ENCODE results near the gene ANXA11.

The ANXA11 gene

GRCh38 chr10:80166581-80167470, 38.5 kb downstream of the ANXA11 start:
- no peak for DNase-seq (ENCODE audit: low read depth in 2 of 2)

GRCh38 chr10:80165173-80165572, 40.2 kb downstream of the ANXA11 start:
- DNase-seq (ENCODE audit: low read depth in 2 of 2), result no peak

GRCh38 chr10:80164596-80164995, 40.7 kb downstream of the ANXA11 start:
- no peak for DNase-seq (ENCODE audit: low read depth in 2 of 2)

GRCh38 chr10:80163741-80164341, 41.5 kb downstream of the ANXA11 start:
- no peak for DNase-seq (ENCODE audit: low read depth in 2 of 2)

DNA sequence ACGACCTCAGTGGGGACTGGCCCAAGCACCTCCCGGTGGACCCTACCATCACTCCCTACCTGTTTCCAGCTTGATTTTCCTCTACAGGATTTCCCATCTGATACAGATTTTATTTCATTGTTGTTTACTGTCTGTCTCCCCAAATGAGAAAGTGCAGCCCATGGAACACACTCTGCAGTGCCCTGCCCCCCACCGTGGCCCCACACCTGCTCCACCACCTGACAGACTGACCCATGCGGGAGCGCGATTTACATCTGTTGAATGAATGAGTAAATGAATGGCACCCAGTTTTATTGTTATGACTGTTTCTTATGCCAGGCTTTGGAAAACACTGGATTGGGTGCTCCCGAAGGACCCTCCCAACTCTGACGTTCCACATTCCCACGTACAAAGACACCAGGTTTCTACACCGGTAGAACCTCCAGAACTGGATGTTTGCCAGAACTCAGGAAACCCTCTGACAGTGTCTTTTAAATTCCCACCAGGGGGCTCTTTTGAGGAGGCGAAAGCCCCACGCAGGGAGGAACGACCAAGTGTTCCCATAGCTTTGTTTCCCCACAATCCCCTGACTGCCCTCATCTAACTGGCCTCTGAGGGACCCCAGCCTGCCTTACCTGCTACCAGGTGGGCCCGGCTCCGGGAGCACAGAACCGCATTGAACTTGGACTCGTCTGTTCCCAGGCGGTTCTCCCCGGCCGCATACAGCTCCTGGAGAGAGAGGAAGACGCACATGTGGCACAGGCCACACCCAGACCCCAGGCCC, 43.8 kb downstream of the ANXA11 start:
- no peak for DNase-seq (ENCODE audit: low read depth in 2 of 2)

DNA sequence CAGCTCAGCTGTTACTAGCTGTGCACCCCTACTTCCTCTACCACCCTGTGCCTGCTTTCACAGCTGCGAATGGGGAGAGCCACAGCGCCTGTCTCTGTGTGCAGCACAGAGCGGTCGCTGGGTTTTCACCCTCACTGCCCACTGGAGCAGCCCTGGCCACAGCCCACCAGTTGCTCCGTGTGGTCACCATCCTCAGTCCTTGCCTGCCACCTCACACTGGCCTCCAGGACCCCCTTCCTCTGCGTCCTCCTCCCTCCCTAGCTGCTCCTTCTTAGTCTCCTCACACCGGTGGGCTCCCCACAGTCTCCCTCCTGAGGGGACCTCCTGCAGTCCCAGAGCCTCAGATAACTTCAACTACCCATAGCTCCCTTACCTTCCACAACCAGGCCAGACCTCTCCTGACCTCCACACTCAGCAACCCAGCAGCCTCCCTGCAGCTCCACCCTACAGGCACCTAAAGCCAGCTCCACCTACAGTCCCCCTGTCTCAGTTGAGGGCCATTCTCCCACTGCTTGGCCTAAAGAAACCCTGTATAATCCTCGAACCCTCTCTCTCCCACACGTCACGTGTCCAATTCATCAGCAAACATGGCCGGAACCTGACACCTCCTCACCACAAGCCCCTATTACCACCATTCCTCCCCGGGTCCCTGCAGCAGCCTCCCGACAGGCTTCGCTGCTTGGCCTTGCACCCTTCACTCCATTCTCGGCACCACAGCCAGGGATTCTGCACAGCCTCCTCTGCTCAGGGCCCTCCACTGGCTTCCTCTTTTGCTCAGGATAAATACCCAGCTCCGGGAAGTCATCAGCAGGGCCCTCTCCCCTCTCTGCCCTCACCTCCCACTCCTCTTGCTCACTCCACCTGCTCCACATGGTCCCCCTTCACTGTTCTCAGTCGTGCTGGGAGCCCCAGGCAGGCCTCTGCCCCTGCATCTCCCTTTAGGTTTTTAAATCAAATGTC, 44.7 kb downstream of the ANXA11 start:
- no peak for DNase-seq (ENCODE audit: low read depth in 2 of 2)

- DNase-seq (ENCODE audit: low read depth in 2 of 2), result no peak
These were observed 46.0 kb downstream of the ANXA11 start for GRCh38 chr10:80159166-80159873.

DNA sequence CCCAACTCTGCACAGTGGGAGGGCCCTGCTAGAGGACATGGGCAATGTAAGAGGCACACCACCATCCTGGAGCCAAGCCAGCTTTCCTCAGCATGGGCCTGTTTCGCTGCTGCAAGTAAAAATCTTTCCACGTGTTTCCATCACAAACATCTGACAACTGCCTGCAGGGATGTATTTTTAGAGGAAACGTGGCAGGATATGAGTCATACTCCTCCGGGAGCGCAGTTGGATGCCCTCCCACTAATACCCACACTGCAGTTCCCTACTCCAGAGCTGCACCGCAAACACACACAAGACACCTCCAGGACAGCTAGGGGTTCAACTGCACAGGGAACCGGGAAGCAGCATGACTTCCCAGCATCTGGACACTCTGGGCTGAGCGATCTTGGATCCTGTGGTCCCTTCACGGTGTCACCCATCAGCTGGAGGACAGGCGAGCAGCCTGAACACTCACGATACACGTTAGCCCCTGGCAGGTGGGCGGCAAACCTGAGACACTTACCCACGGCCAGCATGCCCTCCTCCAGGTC, 46.7 kb downstream of the ANXA11 start:
- no peak for DNase-seq (ENCODE audit: low read depth in 2 of 2)

DNA sequence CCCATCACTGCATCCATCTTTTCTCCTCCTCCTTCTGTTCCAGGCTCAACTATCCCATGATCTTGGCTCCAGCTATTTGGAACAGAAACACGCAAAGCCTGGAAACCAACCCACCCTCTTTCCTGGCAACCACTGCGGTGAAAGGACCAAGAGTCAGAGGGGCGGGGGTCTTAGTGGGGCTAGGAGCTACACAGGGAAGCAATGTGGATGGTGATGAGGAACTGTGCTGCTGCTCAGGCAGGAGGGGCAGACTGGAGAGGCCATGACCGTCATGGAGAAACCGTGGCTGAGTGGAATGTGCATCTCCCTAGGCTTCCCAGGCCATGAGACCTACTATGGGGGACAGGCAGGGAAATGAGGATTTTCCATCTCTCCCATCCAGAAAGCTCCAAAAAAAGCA, 47.2 kb downstream of the ANXA11 start:
- no peak for DNase-seq (ENCODE audit: low read depth in 2 of 2)

DNA sequence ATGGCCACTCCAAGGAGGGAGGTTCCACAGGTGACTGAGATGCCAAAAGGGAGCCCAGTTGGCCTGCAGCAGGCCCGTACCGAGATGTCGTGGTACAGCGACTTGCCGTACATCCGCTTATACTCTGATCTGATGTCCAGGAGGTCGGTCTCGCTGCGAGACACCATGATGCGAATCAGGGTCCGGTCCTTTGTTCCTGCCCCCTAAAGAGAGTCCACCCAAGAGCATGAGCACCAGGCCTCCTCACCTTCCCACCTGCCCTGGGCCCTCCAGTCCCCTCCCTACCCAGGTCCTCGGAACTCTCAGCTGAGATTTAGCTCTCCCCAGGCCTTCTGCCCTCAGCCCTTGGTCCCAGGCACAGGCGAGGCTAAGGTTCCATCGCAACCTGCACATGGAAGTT, 47.8 kb downstream of the ANXA11 start:
- DNase-seq (ENCODE audit: low read depth in 2 of 2), result no peak

- DNase-seq (ENCODE audit: low read depth in 2 of 2), result no peak
These were observed 49.1 kb downstream of the ANXA11 start for GRCh38 chr10:80156216-80156615.

DNA sequence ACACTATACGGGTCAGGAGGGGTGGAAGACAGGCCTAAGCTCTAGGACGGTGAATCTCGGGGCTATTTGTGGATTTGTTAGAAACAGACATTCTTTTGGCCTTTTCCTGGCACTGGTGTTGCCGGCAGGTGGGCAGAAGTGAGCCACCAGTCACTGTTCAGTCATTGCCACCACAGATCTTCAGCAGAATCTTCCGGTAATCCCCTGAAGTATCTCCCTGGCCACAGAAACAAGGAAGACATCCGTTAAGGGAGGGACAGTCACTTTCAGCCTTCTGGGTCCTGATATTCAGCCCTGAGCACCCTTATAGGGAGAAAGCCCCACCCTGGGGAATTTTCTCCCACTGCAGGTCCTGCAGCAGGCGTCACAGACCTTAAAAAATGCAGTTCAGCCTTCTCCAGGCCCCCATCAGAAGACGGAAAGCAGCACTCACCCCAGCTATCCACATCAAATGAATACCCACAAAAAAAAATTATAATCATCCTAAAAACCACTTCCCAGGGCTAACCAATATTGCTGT, 49.6 kb downstream of the ANXA11 start:
- no peak for DNase-seq (ENCODE audit: low read depth in 2 of 2)

- DNase-seq (ENCODE audit: low read depth in 2 of 2), result no peak
These were observed 50.2 kb downstream of the ANXA11 start for GRCh38 chr10:80154978-80155695.

DNA sequence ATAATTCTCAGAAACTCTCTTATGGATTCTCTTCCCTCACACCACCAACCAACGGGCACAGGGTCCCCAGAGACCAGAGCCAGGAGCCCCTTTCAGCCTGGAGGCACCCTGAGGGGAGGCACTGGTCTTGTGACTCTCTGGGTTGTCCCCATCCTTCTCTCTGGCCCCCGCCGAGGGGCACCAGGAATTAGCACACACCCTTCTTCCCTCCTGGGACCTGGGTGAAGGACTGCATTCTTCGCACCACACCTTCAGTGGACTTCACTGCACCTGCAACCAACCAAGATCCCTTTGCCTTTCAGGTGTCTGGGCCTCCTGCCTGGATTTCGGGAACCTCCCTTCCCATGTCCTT, 50.7 kb downstream of the ANXA11 start:
- DNase-seq (ENCODE audit: low read depth in 2 of 2), result no peak

DNA sequence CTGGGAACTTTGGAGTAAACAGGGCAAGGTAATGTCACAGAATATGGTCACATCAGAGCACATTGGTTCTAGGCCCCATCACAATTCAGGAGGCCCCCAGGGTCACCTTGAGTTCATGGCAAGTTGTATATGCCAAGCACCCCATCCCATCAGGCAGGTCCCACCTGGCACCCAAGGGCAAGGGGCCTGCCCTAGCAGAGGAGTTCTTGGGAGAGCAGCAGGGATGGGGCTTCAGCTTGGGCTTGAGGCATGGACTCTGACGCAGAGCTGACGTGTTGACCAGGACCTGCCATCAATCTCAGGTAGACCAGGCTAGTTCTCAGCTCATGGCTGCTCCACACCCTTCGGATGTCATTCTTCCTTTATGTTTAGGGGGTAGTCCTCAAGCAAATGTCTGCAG, 51.9 kb downstream of the ANXA11 start:
- no peak for DNase-seq (ENCODE audit: low read depth in 2 of 2)

GRCh38 chr10:80152820-80153219, 52.5 kb downstream of the ANXA11 start:
- DNase-seq (ENCODE audit: low read depth in 2 of 2), result no peak

DNA sequence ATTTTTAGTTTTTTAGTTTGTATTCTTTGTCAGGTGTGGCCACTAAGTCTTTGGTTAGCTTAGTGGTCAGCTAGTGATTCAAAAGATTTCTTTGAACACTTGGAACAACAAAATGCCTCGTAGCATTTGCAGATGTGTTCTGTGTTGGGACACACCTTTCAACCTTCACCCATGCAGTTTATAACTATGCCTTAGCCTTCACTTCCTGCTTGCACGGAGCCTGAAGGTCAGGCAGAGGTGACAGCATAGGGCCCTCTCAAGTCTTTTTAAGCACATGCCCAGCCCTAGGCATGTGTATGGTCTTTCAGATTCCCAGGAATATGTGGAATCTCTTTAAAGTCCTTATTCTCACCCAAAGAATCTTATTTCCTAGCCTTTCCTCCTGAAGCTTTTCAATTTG, 55.2 kb downstream of the ANXA11 start:
- no peak for DNase-seq (ENCODE audit: low read depth in 2 of 2)

- DNase-seq (ENCODE audit: low read depth in 2 of 2), result no peak
These were observed 56.2 kb downstream of the ANXA11 start for GRCh38 chr10:80149123-80149522.

DNA sequence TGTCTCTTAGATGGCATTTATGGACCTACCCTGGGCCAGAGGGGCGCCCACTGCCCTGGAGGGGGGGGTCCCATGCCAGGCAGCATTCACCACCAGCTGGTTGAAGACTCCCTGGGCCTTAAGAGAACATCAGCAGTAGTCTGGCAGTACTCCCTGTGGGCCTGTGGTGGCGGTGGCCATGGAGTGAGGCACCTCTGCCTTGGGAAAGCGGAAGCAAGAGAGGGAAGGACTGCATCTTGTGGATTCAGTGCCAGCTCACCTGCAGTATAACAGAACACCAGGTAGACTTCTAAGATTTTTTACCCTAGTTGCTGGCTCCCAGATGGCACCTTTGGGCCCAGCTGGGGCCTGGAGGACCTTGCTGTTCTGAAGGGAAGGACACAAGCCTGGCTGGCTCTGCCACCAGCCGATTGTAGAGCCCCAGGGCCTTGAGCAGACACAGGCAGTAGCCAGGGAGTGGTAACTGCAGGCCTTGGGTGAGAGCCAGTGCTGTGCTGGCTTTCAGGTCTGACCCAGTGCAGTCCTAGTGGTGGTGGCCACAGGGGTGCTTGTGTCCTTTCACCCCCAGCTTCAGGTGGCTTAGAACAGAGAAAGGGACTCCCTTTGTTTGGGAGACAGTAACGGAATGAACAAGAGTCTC, 57.1 kb downstream of the ANXA11 start:
- no peak for DNase-seq (ENCODE audit: low read depth in 2 of 2)

Data from stimulated activated CD8-positive, alpha-beta memory T cell treated with anti-CD3 and anti-CD28 coated beads, Interleukin-2, amount 100 ng/mL, for 1 hour (primary cell).